ENCODE measurements around the gene FUBP1.
"Not testable (repeated sequence)": the region's sequence is repeated elsewhere in the genome, so short reads cannot be mapped to it uniquely, and the experiment has no call there.

FUBP1 gene

GRCh38 chr1:77925518-77925917, 53.4 kb downstream of the FUBP1 start:
- no peak overlapping the region for H2BK5ac ChIP-seq (ENCODE audit: low read depth, low read length, poor library complexity, severe bottlenecking)
- no peak overlapping the region for H3K4ac ChIP-seq (ENCODE audit: low read depth in 1 of 2, low read length in 2 of 2)
- H2BK12ac ChIP-seq (ENCODE audit: low read length in 2 of 2), result no peak overlapping the region
- no peak overlapping the region for H2AFZ ChIP-seq (ENCODE audit: low read depth, low read length)
- peaks cover 11 to 56% of the 10 kb centered on the region in 2 experiments for H3K36me3 ChIP-seq (ENCODE audit: control insufficient read depth in 1 of 2, insufficient read depth in 2 of 2, low read depth in 1 of 2, low read length in 2 of 2)
- H2AK5ac ChIP-seq (ENCODE audit: low read length, severe bottlenecking), result no peak overlapping the region
- H4K8ac ChIP-seq (ENCODE audit: low read length), result no peak overlapping the region
- no peaks in the 10 kb centered on the region for H3K9me3 ChIP-seq (ENCODE audit: control insufficient read depth, low read length)
- H2BK15ac ChIP-seq (ENCODE audit: low read depth, poor library complexity, severe bottlenecking), result no peak overlapping the region
- H3K4me1 ChIP-seq (ENCODE audit: control insufficient read depth, insufficient read depth, low read depth, low read length), result peaks cover 2% of the 10 kb centered on the region
- H3K9ac ChIP-seq (ENCODE audit: low read length), result peak overlapping the region; percentile 60
- no peak overlapping the region for H4K91ac ChIP-seq (ENCODE audit: low read length)
- no CpG with 5 or more reads among the region's 1 CpG for WGBS
- peaks cover 6% of the 10 kb centered on the region for H3K79me1 ChIP-seq (replicated peaks; ENCODE audit: low read length, poor library complexity, severe bottlenecking)
- no peak overlapping the region for H3K18ac ChIP-seq (ENCODE audit: low read depth in 1 of 2, low read length in 2 of 2)
- H3K27ac ChIP-seq (ENCODE audit: low read length, poor library complexity, severe bottlenecking), result no peak overlapping the region
- H2BK120ac ChIP-seq (ENCODE audit: low read depth, low read length), result no peak overlapping the region
- H3K4me2 ChIP-seq (ENCODE audit: low read length, poor library complexity, severe bottlenecking), result no peak overlapping the region
- no peak overlapping the region for H3K23ac ChIP-seq (ENCODE audit: low read length in 2 of 2)
- no peak overlapping the region for H3K14ac ChIP-seq (ENCODE audit: low read length in 2 of 2)
- no peak for DNase-seq
- no peak overlapping the region for H3K4me3 ChIP-seq (ENCODE audit: insufficient read depth in 1 of 2, low read depth in 1 of 2, low read length in 2 of 2)
- H3K27me3 ChIP-seq (ENCODE audit: control insufficient read depth in 1 of 2, insufficient read depth in 1 of 2, low read length in 2 of 2), result no peaks in the 10 kb centered on the region

- not testable (repeated sequence) for H3K4me1 ChIP-seq (ENCODE audit: control insufficient read depth, insufficient read depth, low read depth, low read length); H2BK15ac ChIP-seq (ENCODE audit: low read depth, poor library complexity, severe bottlenecking); H4K91ac ChIP-seq (ENCODE audit: low read length); H2AFZ ChIP-seq (ENCODE audit: low read depth, low read length); H2BK120ac ChIP-seq (ENCODE audit: low read depth, low read length); DNase-seq; H3K27me3 ChIP-seq (ENCODE audit: control insufficient read depth in 1 of 2, insufficient read depth in 1 of 2, low read length in 2 of 2); H3K79me1 ChIP-seq (replicated peaks; ENCODE audit: low read length, poor library complexity, severe bottlenecking); H2AK5ac ChIP-seq (ENCODE audit: low read length, severe bottlenecking); H3K14ac ChIP-seq (ENCODE audit: low read length in 2 of 2); H3K9me3 ChIP-seq (ENCODE audit: control insufficient read depth, low read length); H3K27ac ChIP-seq (ENCODE audit: low read length, poor library complexity, severe bottlenecking); H3K23ac ChIP-seq (ENCODE audit: low read length in 2 of 2); H2BK12ac ChIP-seq (ENCODE audit: low read length in 2 of 2); H2BK5ac ChIP-seq (ENCODE audit: low read depth, low read length, poor library complexity, severe bottlenecking); H3K9ac ChIP-seq (ENCODE audit: low read length); H3K4ac ChIP-seq (ENCODE audit: low read depth in 1 of 2, low read length in 2 of 2); H3K4me2 ChIP-seq (ENCODE audit: low read length, poor library complexity, severe bottlenecking); H3K18ac ChIP-seq (ENCODE audit: low read depth in 1 of 2, low read length in 2 of 2); H4K8ac ChIP-seq (ENCODE audit: low read length); H3K4me3 ChIP-seq (ENCODE audit: insufficient read depth in 1 of 2, low read depth in 1 of 2, low read length in 2 of 2)
- 100% methylated on average over 5 of the region's 5 CpGs for WGBS
- H3K36me3 ChIP-seq (ENCODE audit: control insufficient read depth in 1 of 2, insufficient read depth in 2 of 2, low read depth in 1 of 2, low read length in 2 of 2), result peaks cover 15 to 34% of the 10 kb centered on the region in 2 experiments
These were observed 60.0 kb downstream of the FUBP1 start for GRCh38 chr1:77918918-77919317.

GRCh38 chr1:77910116-77910515, 68.8 kb downstream of the FUBP1 start:
- Histone ChIP-seq H3K9ac (ENCODE audit: low read length) (peak overlapping the region; percentile 18), H3K9me3 (ENCODE audit: control insufficient read depth, low read length) (no peaks in the 10 kb centered on the region), H3K23ac (ENCODE audit: low read length in 2 of 2) (no peak overlapping the region), H3K4me3 (ENCODE audit: insufficient read depth in 1 of 2, low read depth in 1 of 2, low read length in 2 of 2) (no peak overlapping the region), H3K27ac (ENCODE audit: low read length, poor library complexity, severe bottlenecking) (no peak overlapping the region), H3K27me3 (ENCODE audit: control insufficient read depth in 1 of 2, insufficient read depth in 1 of 2, low read length in 2 of 2) (no peaks in the 10 kb centered on the region), H3K14ac (ENCODE audit: low read length in 2 of 2) (no peak overlapping the region), H2AFZ (ENCODE audit: low read depth, low read length) (no peak overlapping the region), H4K91ac (ENCODE audit: low read length) (no peak overlapping the region), H3K18ac (ENCODE audit: low read depth in 1 of 2, low read length in 2 of 2) (no peak overlapping the region), H2AK5ac (ENCODE audit: low read length, severe bottlenecking) (no peak overlapping the region), H3K4me1 (ENCODE audit: control insufficient read depth, insufficient read depth, low read depth, low read length) (no peaks in the 10 kb centered on the region), H3K4ac (ENCODE audit: low read depth in 1 of 2, low read length in 2 of 2) (no peak overlapping the region), H2BK120ac (ENCODE audit: low read depth, low read length) (no peak overlapping the region), H3K4me2 (ENCODE audit: low read length, poor library complexity, severe bottlenecking) (no peak overlapping the region), H3K79me1 (replicated peaks; ENCODE audit: low read length, poor library complexity, severe bottlenecking) (peaks cover 20% of the 10 kb centered on the region), H2BK5ac (ENCODE audit: low read depth, low read length, poor library complexity, severe bottlenecking) (no peak overlapping the region), H4K8ac (ENCODE audit: low read length) (no peak overlapping the region), H3K36me3 (ENCODE audit: control insufficient read depth in 1 of 2, insufficient read depth in 2 of 2, low read depth in 1 of 2, low read length in 2 of 2) (peaks cover 0 to 2% of the 10 kb centered on the region in 2 experiments), H2BK12ac (ENCODE audit: low read length in 2 of 2) (no peak overlapping the region), H2BK15ac (ENCODE audit: low read depth, poor library complexity, severe bottlenecking) (no peak overlapping the region)
- WGBS, result 99% methylated on average over 4 of the region's 4 CpGs
- DNase-seq, result no peak

GRCh38 chr1:77906624-77907023, 72.2 kb downstream of the FUBP1 start:
- Histone ChIP-seq H4K8ac (ENCODE audit: low read length) (no peak overlapping the region), H2BK120ac (ENCODE audit: low read depth, low read length) (no peak overlapping the region), H2AK5ac (ENCODE audit: low read length, severe bottlenecking) (no peak overlapping the region), H3K23ac (ENCODE audit: low read length in 2 of 2) (no peak overlapping the region), H2AFZ (ENCODE audit: low read depth, low read length) (no peak overlapping the region), H3K9ac (ENCODE audit: low read length) (no peak overlapping the region), H3K27me3 (ENCODE audit: control insufficient read depth in 1 of 2, insufficient read depth in 1 of 2, low read length in 2 of 2) (no peaks in the 10 kb centered on the region), H3K79me1 (replicated peaks; ENCODE audit: low read length, poor library complexity, severe bottlenecking) (peaks cover 14% of the 10 kb centered on the region), H2BK15ac (ENCODE audit: low read depth, poor library complexity, severe bottlenecking) (no peak overlapping the region), H3K27ac (ENCODE audit: low read length, poor library complexity, severe bottlenecking) (no peak overlapping the region), H2BK12ac (ENCODE audit: low read length in 2 of 2) (no peak overlapping the region), H3K18ac (ENCODE audit: low read depth in 1 of 2, low read length in 2 of 2) (no peak overlapping the region), H3K9me3 (ENCODE audit: control insufficient read depth, low read length) (no peaks in the 10 kb centered on the region), H2BK5ac (ENCODE audit: low read depth, low read length, poor library complexity, severe bottlenecking) (no peak overlapping the region), H3K4me2 (ENCODE audit: low read length, poor library complexity, severe bottlenecking) (no peak overlapping the region), H3K4me3 (ENCODE audit: insufficient read depth in 1 of 2, low read depth in 1 of 2, low read length in 2 of 2) (no peak overlapping the region), H3K4ac (ENCODE audit: low read depth in 1 of 2, low read length in 2 of 2) (no peak overlapping the region), H3K4me1 (ENCODE audit: control insufficient read depth, insufficient read depth, low read depth, low read length) (no peaks in the 10 kb centered on the region), H3K36me3 (ENCODE audit: control insufficient read depth in 1 of 2, insufficient read depth in 2 of 2, low read depth in 1 of 2, low read length in 2 of 2) (peaks cover 0 to 2% of the 10 kb centered on the region in 2 experiments), H3K14ac (ENCODE audit: low read length in 2 of 2) (no peak overlapping the region), H4K91ac (ENCODE audit: low read length) (no peak overlapping the region)
- DNase-seq, result no peak
- no CpG with 5 or more reads among the region's 1 CpG for WGBS

Measured in mesenchymal stem cell (in vitro differentiated cells and primary cell).